ENCODE results near the gene MYOZ3. TPM values are rescaled to one million over a fixed set of nuclear protein-coding genes. Genes with fewer than 3 reads are reported as not detected.
A peak's percentile ranks its signal among the peaks of the same experiment; 100 is the strongest.

Gene MYOZ3
- total and polyA plus RNA-seq, 12 donors = 0.12 to 1.9 (median 0.45) TPM; not detected in 1

- TF ChIP-seq POLR2A (IDR thresholded peaks at IDR 0.05) (peak in 1 of 2 donors; percentile 6), CTCF (IDR thresholded peaks at IDR 0.05) (no peak)
- 64 to 73% (median 70%) methylated on average over 4 to 11 of the region's 11 CpGs for WGBS, 4 donors
- Histone ChIP-seq H3K27me3 (no peaks in the 10 kb centered on the region), H3K4me3 (no peak overlapping the region), H3K4me1 (replicated peaks in 1 of 2) (peaks cover 12 to 21% of the 10 kb centered on the region in 2 donors), H3K9me3 (replicated peaks in 1 of 3) (no peaks in the 10 kb centered on the region), H3K36me3 (replicated peaks in 1 of 2) (no peaks in the 10 kb centered on the region), H3K27ac (peak overlapping the region in 2 of 5 donors; percentile 63 to 79)
- intact Hi-C loops (cut with DNase I) = loop anchor here (5.0 to 10.0 kb wide), 2 partner anchors 97 to 185 kb away; partner anchors contain the start of gene IRGM (in 1 of the 2)
- DNase-seq = peak in 6 of 7 donors; percentile 27 to 64 (median 56)
These were observed 1.5 kb upstream of the MYOZ3 start for GRCh38 chr5:150659360-150660107.

- peaks cover 12 to 21% of the 10 kb centered on the region in 2 donors for H3K4me1 ChIP-seq (replicated peaks in 1 of 2)
- intact Hi-C loops (cut with DNase I) = loop anchor here in 1 of 2 donors (10.0 kb wide), 1 partner anchor 185 kb away; the partner anchor contains the start of gene IRGM
- DNase-seq = peak in 2 of 7 donors; percentile 13 to 50
- no peaks in the 10 kb centered on the region for H3K27me3 ChIP-seq
- peak overlapping the region in 1 of 5 donors; percentile 79 for H3K27ac ChIP-seq
- no peaks in the 10 kb centered on the region for H3K36me3 ChIP-seq (replicated peaks in 1 of 2)
- H3K4me3 ChIP-seq = no peak overlapping the region
- 53 to 62% (median 58%) methylated on average over 4 of the region's 4 CpGs for WGBS, 4 donors
- TF ChIP-seq CTCF (IDR thresholded peaks at IDR 0.05) (no peak), POLR2A (IDR thresholded peaks at IDR 0.05) (no peak)
- H3K9me3 ChIP-seq (replicated peaks in 1 of 3) = no peaks in the 10 kb centered on the region
These were observed 781 bp upstream of the MYOZ3 start for GRCh38 chr5:150660108-150660831.

GRCh38 chr5:150661821-150662596, 958 bp downstream of the MYOZ3 start:
- TF ChIP-seq CTCF (IDR thresholded peaks at IDR 0.05) (no peak), POLR2A (IDR thresholded peaks at IDR 0.05) (no peak)
- H3K4me1 ChIP-seq (replicated peaks in 1 of 2) = peaks cover 0 to 8% of the 10 kb centered on the region in 2 donors
- WGBS, 4 donors = 80 to 92% (median 91%) methylated on average over 10 of the region's 10 CpGs
- H3K27me3 ChIP-seq = no peaks in the 10 kb centered on the region
- intact Hi-C loops (cut with DNase I) = loop anchor here in 1 of 2 donors (10.0 kb wide), 1 partner anchor 183 kb away; the partner anchor contains the start of gene IRGM
- no peaks in the 10 kb centered on the region for H3K36me3 ChIP-seq (replicated peaks in 1 of 2)
- H3K27ac ChIP-seq = no peak overlapping the region
- peak in 1 of 7 donors; percentile 40 for DNase-seq
- H3K9me3 ChIP-seq (replicated peaks in 1 of 3) = no peaks in the 10 kb centered on the region
- H3K4me3 ChIP-seq = no peak overlapping the region
